Duodenal mucosa (tissue), 2 donors: Measurements from ENCODE around the gene POTEC.
"Not testable (repeated sequence)": the region's sequence is repeated elsewhere in the genome, so short reads cannot be mapped to it uniquely, and the experiment has no call there.

ENCODE experiments used
- H3K27ac ChIP-seq: one replicate; pipeline ENCODE4 v1.7.0; 2013; ENCODE audit warnings: low read depth, low read length
- H3K27me3 ChIP-seq, 2 donors: one replicate each; pipeline ENCODE4 v1.7.0; 2013; ENCODE audit warnings: low read length in 2 of 2, control low read depth in 1 of 2; ENCODE audit not compliant: insufficient read depth in 2 of 2, control insufficient read depth in 1 of 2
- H3K36me3 ChIP-seq, 2 donors: one replicate each; pipeline ENCODE4 v1.7.0; 2013; ENCODE audit warnings: low read length in 2 of 2, control low read depth in 1 of 2; ENCODE audit not compliant: insufficient read depth in 2 of 2, control insufficient read depth in 1 of 2
- H3K4me1 ChIP-seq, 2 donors: one replicate each; pipeline ENCODE4 v1.7.0; 2013; ENCODE audit warnings: low read length in 2 of 2, control low read depth in 1 of 2; ENCODE audit not compliant: insufficient read depth in 2 of 2, control insufficient read depth in 1 of 2
- H3K4me3 ChIP-seq, 2 donors: one replicate each; pipeline ENCODE4 v1.7.0; 2013; ENCODE audit warnings: low read length in 2 of 2, low read depth in 1 of 2
- H3K9ac ChIP-seq, 2 donors: one replicate each; pipeline ENCODE4 v1.7.0; 2013; ENCODE audit warnings: low read length in 2 of 2, low read depth in 1 of 2
- H3K9me3 ChIP-seq, 2 donors: one replicate each; pipeline ENCODE4 v1.7.0; 2013; ENCODE audit warnings: low read length in 2 of 2, control low read depth in 1 of 2; ENCODE audit not compliant: control insufficient read depth in 1 of 2

Gene POTEC

DNA sequence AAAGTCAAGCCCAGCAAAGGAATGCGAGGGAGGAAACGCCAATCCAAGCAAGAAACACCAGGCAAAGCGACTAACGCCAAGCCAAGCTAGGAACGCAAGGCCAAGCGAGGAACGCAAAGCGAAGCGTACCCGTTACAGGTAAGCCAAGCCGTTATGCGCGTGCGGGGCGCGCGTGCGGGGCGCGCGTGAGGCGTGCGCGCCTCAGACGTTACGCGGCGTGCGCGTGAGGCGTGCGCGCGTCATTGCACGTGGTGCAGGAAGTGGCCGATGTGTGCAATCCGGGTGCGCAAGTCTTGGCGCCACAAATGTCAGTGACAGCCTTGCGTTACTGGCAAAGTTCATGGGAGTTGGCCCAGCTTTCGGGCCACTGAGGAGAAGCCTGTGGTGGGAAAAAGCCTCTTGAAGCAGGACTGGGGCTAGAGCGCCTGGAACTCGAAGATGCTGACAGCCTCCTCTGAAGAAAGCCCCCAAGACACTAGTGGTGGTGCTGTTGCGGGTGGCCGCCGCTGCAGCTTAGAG lies at the start of gene POTEC:
Gene POTEC (minus strand): TSS at position 155 of the 519 bp plus-strand sequence. CDS start 454 bp downstream, outside the sequence.
- H3K4me1 ChIP-seq, H3K9me3 ChIP-seq, H3K27me3 ChIP-seq, H3K4me3 ChIP-seq, H3K9ac ChIP-seq, H3K27ac ChIP-seq, H3K36me3 ChIP-seq: not testable (repeated sequence)

DNA sequence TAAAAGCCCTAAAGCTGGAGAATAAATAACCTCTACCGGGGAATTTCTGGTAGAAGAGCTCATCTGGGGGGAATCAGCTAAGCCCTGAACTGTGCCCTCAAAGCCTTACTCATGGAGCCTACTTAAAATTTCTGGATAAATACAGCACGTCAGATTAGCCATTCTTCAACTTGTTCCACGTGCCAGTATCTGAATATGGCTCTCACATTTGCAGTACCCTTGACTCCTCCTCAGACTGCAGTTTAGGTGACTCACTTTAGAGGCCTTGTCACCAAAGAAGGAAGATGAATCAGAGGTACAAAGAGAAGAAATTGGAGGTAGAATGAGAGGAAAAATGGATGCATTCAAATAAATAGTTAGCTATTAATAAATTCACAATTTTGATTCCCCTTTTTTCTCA lies 34.6 kb upstream of the POTEC start:
- Histone ChIP-seq H3K27me3 (no peaks in the 10 kb centered on the region), H3K27ac (no peak overlapping the region), H3K4me3 (no peak overlapping the region), H3K9ac (no peak overlapping the region), H3K9me3 (no peaks in the 10 kb centered on the region), H3K36me3 (no peaks in the 10 kb centered on the region), H3K4me1 (no peaks in the 10 kb centered on the region)

DNA sequence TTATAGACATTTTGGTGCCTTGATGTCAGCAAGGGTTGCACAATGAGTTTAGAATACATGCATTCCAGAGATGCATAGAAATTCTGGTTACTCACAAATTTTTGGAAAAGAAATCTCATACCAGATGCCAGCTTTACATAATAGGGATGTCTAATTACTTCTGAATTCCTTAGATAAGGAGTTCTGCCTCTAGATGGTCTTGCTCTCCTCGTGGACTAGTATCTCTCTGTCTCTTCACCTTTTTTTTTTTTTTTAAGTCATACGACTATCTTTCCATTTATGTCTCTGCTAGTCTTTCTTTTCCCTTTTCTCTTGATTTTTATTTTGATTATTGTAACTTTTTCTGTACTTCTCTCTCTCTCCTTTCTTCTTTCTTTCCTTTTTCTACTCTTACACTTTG lies 16.1 kb upstream of the POTEC start:
- not testable (repeated sequence) for H3K27me3 ChIP-seq, H3K9me3 ChIP-seq, H3K4me3 ChIP-seq, H3K9ac ChIP-seq, H3K4me1 ChIP-seq, H3K36me3 ChIP-seq, H3K27ac ChIP-seq

DNA sequence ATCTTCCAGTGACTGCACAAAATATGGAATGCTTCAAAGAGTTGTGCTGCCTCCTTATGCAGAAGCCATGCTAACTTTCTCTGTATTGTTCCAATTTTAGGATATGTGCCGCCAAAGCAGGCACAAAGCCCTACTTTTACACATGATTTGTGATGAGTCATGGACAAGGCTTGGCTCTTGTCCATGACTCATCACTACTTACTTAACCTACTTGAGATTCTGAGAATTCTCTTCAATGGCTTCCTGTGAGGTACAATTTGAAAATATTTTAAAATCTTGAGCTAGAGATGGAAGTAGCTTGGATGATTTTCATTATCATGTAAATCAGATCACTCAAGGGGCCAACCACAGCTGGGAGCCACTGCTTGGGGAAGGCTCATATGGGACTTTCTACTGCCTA lies 11.7 kb downstream of the POTEC start:
- H3K36me3 ChIP-seq, H3K9ac ChIP-seq, H3K9me3 ChIP-seq, H3K27ac ChIP-seq, H3K4me1 ChIP-seq, H3K27me3 ChIP-seq, H3K4me3 ChIP-seq: not testable (repeated sequence)

DNA sequence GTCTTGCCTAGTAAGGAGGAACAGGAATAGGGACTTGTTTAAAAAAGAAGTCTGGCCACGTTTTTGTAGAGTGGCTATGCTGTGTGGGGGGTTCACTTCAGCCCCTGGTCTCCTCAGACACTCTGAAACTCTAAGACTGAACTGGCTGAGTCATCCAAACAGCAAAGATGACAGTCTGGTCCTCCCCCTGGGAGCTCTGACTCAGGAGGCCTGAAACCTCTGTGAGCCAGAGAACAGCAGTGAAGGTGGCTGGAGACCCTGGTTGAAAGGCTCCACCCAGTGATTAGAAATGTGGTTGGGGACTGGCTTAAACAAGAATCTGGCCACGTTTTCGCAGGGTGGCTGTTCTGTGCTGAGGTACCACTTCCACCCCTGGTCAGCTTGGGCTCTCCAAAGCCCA lies 32.7 kb downstream of the POTEC start:
- H3K36me3 ChIP-seq, H3K27ac ChIP-seq, H3K4me1 ChIP-seq, H3K9me3 ChIP-seq, H3K4me3 ChIP-seq, H3K27me3 ChIP-seq, H3K9ac ChIP-seq: not testable (repeated sequence)

DNA sequence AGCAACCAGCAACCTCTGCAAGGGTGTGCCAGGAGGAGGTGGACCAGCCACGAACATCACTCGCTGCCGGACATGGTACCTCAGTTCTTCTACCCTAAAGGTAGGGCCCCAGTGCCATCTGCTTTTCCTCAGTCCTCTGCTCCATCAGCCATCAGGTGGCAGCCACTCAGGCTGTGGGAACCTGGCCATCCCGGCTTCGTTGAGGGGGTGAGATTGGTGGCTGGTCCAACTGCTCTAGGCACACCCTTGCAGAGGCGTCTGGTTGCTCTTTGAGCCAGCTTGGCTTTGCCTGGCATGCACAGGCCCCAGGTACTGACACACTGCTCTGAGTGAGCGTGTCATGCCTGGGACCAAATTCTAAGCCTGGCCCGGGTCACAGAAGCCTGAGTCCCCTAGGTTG lies 39.7 kb downstream of the POTEC start:
- H3K9ac ChIP-seq, H3K27me3 ChIP-seq, H3K4me3 ChIP-seq: not testable (repeated sequence)

DNA sequence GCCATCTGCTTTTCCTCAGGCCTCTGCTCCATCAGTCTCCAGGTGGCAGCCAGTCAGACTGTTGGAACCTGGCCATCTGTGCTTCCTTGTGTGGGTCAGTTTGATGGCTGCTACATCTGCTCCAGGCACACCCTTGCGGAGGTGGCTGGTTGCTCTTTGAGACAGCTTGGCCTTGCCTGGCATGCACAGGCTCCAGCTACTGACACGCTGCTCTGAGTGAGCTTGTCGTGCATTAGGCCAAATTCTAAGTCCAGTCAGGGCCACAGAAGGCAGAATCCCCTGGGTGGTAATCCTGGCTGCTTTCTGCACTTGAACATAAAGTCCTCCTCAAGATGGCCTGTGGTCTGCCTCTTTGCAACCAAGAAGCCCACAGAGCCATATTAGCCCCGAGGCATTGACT lies 41.5 kb downstream of the POTEC start:
- not testable (repeated sequence) for H3K4me1 ChIP-seq, H3K27me3 ChIP-seq, H3K9me3 ChIP-seq, H3K27ac ChIP-seq, H3K4me3 ChIP-seq, H3K36me3 ChIP-seq, H3K9ac ChIP-seq

More for the DNA sequence above, 39.7 kb downstream of the POTEC start:
- not testable (repeated sequence) for H3K27ac ChIP-seq, H3K4me1 ChIP-seq, H3K9me3 ChIP-seq, H3K36me3 ChIP-seq

DNA sequence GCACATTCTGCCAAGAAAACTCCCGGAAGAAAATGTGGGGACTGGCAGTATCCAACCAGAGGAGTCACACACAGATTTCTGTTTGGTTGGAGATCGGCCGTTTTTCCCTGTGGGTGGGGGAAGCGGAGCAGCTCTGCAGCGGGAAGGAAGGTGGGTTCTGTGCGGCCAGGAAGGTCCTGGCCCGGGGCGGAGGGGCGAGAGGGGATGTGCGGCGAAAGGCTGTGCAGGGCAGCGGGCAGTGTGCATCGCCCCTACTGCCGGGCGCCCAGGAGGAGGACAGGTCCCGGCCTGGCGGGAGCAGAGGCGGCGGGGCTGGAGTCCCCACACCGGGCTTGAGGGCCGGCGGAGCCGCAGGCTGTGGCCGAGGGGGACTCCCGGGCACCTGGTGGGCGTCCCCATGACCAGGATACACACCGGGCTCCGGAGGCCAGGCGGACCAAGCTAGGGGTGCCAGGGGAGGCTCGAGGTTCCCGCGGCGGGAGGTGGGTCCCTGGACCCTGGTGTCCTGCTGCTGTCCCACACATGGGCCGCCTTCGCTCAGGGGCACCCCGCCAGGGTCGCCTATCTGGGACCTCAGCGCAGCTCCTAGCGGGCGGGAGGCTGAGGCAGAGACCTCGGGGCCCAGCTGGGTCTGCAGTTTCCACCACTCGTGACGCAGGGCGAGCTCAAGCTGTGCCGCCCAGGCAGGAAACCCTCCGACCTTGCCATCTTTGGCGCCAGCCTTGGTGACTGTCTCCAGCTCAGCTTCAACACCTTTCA lies 54.0 kb downstream of the POTEC start:
- not testable (repeated sequence) for H3K27ac ChIP-seq, H3K4me3 ChIP-seq, H3K9ac ChIP-seq, H3K27me3 ChIP-seq, H3K9me3 ChIP-seq, H3K4me1 ChIP-seq, H3K36me3 ChIP-seq

DNA sequence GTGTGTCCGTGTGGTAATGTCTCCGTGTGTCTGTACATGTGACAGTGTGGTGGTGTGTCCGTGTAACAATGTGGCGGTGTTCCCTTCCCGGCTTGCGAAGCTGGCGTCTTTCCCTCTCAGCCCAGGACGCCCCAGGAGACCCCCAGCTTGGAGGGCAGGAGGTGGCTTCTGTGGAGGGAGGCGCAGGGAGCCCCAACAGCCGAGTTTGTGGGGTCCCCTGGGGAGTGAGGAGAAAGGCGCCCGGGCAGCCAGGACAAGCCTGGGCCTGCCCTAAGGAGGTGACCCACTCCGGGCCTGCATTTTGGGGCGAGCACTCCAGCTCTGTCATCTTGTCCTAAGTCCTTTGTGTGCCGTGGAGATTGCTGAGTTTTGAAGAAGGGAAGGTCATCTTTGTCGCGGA lies 54.6 kb downstream of the POTEC start:
- not testable (repeated sequence) for H3K4me1 ChIP-seq, H3K9ac ChIP-seq, H3K9me3 ChIP-seq, H3K36me3 ChIP-seq, H3K4me3 ChIP-seq, H3K27ac ChIP-seq, H3K27me3 ChIP-seq

DNA sequence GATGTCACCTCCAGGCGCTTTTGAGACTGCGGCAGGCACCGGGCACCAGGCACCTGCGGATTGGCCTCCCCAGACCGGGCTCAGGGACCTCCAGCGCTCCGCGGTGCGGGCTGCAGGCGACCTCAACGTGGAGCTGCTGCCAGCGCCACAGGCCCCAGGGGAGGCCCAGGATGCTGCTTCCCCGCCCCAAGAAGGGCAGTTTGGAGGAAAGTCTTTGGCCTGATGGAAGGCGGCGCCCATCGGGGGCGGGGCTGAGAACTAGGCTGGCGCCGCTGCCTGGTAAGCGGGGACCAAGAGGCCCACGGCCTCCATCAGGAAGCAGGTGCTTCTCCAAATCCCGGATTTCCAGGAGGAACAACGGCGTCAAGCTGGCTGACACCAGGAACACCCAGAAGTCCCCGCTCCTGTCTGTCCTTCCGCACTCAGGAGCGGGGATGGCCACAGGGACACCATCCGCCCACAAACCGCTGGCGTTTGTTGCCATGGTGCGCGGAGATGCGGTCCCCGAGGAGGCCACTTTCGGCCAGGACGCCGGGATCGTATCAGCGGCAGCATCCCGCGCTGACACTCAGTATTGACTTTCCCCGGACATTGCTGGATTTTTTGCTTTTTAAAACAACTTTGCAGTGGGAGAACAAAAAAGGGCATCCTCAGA lies 56.3 kb downstream of the POTEC start:
- H3K36me3 ChIP-seq, H3K4me1 ChIP-seq, H3K9ac ChIP-seq, H3K9me3 ChIP-seq, H3K27me3 ChIP-seq, H3K4me3 ChIP-seq, H3K27ac ChIP-seq: not testable (repeated sequence)
